Stimulated activated memory B cell treated with anti-CD40 and anti-IgM and Interleukin-4, amounts not matched to agents 10 μg/mL and 1 μg/mL and 100 μg/mL, for 72 hours (primary cell): ENCODE measurements around the gene CEP72.
"Not testable (repeated sequence)": the region's sequence is repeated elsewhere in the genome, so short reads cannot be mapped to it uniquely, and the experiment has no call there.

ENCODE experiments used
- ATAC-seq: fragments of 150-1000 bp; cut with Tn5 transposase; 2 replicates; pipeline ENCODE4 v1.10.0; 2021
- H3K27ac Mint-ChIP-seq: one replicate; pipeline ENCODE4 v1.8.0; 2022; ENCODE audit warnings: mild to moderate bottlenecking, mixed read lengths
- H3K27me3 Mint-ChIP-seq: one replicate; pipeline ENCODE4 v1.8.0; 2022; ENCODE audit warnings: mixed read lengths
- H3K36me3 Mint-ChIP-seq: one replicate; pipeline ENCODE4 v1.8.0; 2022; ENCODE audit warnings: mixed read lengths
- H3K4me1 Mint-ChIP-seq: one replicate; pipeline ENCODE4 v1.8.0; 2022; ENCODE audit warnings: mixed read lengths
- H3K4me3 Mint-ChIP-seq: one replicate; pipeline ENCODE4 v1.8.0; 2022; ENCODE audit warnings: mild to moderate bottlenecking, moderate library complexity, mixed read lengths
- H3K9me3 Mint-ChIP-seq: one replicate; pipeline ENCODE4 v1.8.0; 2022; ENCODE audit warnings: mixed read lengths

CEP72 gene

DNA sequence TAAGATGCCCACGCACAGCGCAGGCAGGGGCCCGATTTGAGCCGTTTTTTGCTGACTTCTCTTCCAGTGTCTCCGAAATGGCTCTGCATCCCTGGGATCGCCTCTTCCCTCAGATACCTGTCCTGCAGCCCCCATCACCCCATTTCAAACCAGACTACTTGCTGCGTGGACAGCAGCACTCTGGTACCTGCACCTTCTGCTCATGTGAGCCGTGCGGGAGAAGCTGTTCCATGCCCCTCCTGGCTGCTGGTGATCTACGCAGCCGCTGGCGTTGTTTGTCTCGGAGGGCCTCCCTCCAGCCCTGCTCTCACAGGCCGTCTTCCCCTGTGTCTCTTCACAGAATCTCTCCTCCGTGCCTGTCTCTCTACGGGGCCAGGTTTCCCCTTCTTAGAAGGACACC is 13.4 kb downstream of the CEP72 start:
- no peak overlapping the region for H3K4me3 Mint-ChIP-seq
- no peaks in the 10 kb centered on the region for H3K9me3 Mint-ChIP-seq
- no peak for ATAC-seq
- H3K36me3 Mint-ChIP-seq, result peaks cover 71% of the 10 kb centered on the region
- no peak overlapping the region for H3K27ac Mint-ChIP-seq
- H3K4me1 Mint-ChIP-seq, result no peaks in the 10 kb centered on the region
- H3K27me3 Mint-ChIP-seq, result no peaks in the 10 kb centered on the region

DNA sequence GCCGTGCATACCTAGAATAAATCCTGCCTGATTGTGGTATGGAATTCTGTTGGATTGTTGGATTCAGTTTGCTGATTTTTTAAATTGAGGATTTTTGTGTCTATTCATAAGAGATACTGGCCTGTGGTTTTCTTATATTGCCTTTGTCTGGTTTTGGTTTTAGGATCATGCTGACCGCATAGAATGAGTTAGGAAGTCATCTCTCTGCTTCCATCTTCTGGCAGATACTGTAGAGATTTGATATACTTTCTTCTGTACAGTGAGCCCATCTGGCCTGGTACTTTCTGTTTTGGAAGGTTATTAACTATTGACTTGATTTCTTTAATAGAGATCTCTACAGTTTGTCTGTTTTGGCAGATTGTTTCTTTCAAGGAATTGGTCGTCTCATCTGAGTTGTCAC is 14.7 kb downstream of the CEP72 start:
- Mint-ChIP-seq H3K27ac (no peak overlapping the region), H3K36me3 (peaks cover 57% of the 10 kb centered on the region), H3K27me3 (no peaks in the 10 kb centered on the region), H3K4me1 (no peaks in the 10 kb centered on the region), H3K4me3 (no peak overlapping the region), H3K9me3 (no peaks in the 10 kb centered on the region)
- no peak for ATAC-seq

DNA sequence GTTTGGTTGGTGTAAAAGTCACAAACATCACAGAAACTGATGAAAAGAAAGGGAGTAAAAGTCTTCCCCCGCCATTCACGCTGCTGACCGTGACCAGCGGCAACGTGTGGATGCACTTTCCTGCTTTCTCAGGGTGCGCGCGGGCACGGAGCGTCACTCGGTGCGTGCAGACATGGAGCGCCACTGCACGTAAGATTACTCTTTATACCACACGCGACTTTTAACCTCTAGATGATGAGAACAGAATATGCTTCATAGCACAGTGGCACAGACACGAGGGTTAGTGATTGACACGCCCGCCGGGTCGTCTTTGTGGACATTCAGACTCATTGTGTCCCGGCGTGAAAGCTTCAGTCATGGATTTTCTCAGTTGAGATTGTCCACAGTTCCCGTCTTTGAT is 15.7 kb downstream of the CEP72 start:
- Mint-ChIP-seq H3K36me3 (peaks cover 51% of the 10 kb centered on the region), H3K27me3 (no peaks in the 10 kb centered on the region), H3K9me3 (no peaks in the 10 kb centered on the region), H3K4me3 (no peak overlapping the region), H3K27ac (no peak overlapping the region), H3K4me1 (no peaks in the 10 kb centered on the region)
- ATAC-seq, result no peak

DNA sequence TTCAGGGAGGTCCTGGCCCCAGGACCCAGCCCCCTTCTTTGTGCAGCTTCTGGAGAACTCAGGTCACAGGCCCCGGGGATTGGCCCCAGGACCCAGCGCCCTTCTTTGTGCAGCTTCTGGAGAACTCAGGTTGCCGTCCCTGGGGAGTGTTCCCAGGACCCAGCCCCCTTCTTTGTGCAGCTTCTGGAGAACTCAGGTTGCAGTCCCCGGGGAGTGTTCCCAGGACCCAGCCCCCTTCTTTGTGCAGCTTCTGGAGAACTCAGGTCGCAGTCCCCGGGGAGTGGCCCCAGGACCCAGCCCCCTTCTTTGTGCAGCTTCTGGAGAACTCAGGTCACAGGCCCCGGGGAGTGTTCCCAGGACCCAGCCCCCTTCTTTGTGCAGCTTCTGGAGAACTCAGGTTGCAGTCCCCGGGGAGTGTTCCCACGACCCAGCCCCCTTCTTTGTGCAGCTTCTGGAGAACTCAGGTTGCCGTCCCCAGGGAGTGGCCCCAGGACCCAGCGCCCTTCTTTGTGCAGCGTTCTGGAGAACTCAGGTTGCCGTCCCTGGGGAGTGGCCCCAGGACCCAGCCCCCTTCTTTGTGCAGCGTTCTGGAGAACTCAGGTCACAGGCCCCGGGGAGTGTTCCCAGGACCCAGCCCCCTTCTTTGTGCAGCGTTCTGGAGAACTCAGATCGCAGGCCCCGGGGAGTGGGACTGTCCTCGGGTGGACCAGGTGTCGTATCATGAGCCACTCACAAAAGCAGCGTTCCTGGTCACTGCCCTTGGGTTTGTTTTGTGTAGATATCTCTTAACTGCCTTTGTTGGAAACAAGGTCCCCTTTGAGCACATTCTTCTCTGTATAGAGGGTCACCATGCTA is 16.4 kb downstream of the CEP72 start:
- H3K36me3 Mint-ChIP-seq, result peaks cover 53% of the 10 kb centered on the region
- H3K27ac Mint-ChIP-seq, H3K4me1 Mint-ChIP-seq, H3K27me3 Mint-ChIP-seq, ATAC-seq, H3K4me3 Mint-ChIP-seq, H3K9me3 Mint-ChIP-seq: not testable (repeated sequence)

DNA sequence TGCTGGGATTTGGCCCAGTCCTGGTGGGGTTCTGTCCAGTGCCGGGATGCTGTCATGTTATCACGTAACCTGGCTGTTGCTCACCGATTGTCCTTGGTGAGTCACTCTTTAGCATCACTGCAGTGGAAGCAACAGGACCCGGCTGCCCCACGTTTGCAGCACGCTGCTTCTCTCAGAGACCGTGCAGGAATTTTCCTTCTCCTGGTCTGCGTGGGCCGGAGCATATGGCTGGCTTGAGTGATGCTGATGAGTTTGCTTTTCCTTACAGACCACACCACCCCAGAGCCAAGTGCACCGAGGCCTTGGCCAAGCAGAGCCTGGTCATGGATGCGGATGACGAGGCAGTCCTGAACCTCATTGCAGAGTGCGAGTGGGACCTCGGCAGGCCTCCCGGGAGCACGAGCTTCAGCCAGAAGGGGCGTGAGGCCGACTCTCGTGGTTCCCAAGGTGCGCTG is 21.4 kb downstream of the CEP72 start:
- Mint-ChIP-seq H3K36me3 (peaks cover 55% of the 10 kb centered on the region), H3K27me3 (no peaks in the 10 kb centered on the region), H3K27ac (no peak overlapping the region), H3K4me1 (no peaks in the 10 kb centered on the region), H3K9me3 (peaks cover 10% of the 10 kb centered on the region), H3K4me3 (no peak overlapping the region)
- no peak for ATAC-seq

DNA sequence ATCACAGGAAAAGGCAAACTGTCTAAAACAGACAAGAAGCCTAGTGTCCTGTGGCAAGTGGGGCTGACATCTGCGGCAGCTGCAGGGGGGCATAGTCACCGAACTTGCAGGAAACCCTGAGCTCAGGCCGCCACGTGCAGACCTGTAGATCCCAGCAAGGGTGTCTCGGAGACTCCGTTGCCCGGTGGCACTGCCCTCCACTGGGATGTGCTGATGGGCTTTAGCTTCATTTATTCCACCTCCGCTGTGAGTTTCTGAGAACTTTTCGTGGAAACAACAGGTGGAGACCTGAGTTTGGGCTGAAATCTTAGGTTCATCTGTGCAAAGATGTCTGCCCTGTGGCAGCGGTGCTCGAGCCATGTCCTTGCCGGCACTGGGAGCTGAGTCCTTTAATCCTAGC is 22.1 kb downstream of the CEP72 start:
- Mint-ChIP-seq H3K36me3 (peaks cover 54% of the 10 kb centered on the region), H3K4me3 (no peak overlapping the region), H3K27ac (no peak overlapping the region), H3K4me1 (no peaks in the 10 kb centered on the region), H3K27me3 (no peaks in the 10 kb centered on the region), H3K9me3 (peaks cover 10% of the 10 kb centered on the region)
- ATAC-seq, result no peak

DNA sequence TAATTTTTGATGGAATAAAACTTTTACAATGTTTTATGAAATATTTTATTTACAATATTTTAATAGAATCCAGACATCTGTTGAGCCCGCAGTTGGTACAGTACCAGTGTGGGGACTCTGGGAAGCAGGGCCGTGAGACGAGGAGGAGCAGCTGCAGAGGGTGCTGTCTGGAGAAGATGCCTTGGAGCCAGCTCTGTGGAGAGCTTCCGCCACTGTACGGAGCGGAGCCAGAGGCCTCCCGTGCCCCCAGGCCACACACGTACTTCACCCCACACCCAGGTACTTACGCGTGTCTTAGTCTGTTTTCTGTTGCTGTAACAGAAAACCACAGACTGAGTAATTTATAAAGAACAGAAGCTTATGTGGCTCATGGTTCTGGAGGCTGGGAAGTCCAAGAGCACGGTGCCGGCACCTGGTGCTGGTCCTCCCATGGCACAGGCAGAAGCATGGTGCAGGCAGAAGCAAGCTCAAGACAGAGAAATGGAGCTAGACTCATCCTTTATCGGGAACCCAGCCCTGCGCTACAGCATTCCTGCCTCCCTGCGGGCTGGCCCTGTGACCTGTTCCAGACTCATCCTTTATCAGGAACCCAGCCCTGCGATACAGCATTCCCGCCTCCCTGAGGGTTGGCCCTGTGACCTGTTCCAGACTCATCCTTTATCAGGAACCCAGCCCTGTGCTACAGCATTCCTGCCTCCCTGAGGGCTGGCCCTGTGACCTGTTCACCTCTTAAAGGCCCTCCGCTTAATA is 23.3 kb downstream of the CEP72 start:
- ATAC-seq, result no peak
- peaks cover 67% of the 10 kb centered on the region for H3K36me3 Mint-ChIP-seq
- no peak overlapping the region for H3K27ac Mint-ChIP-seq
- no peaks in the 10 kb centered on the region for H3K4me1 Mint-ChIP-seq
- peaks cover 10% of the 10 kb centered on the region for H3K9me3 Mint-ChIP-seq
- H3K27me3 Mint-ChIP-seq, result no peaks in the 10 kb centered on the region
- no peak overlapping the region for H3K4me3 Mint-ChIP-seq

DNA sequence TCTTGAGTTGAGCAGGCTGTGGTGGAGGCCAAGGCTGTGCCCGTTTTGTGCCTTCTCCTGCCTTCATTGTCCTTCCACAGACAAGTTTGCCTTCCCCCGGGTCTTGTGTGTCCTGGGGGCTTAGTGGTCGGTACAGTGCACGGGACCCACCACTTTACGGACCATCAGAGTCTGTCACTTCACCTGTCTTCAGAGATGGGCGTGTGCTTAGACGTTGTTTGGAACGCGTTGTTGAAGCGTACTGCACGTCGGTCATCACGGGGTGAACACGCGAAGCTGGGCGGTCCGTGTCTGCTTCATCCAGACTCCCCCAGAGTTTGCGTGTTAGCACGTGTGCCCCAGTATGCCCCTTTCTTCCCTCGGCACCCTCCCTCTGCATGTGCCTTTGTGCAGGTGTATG is 24.8 kb downstream of the CEP72 start:
- H3K36me3 Mint-ChIP-seq, result peaks cover 81% of the 10 kb centered on the region
- H3K9me3 Mint-ChIP-seq, result peaks cover 10% of the 10 kb centered on the region
- no peaks in the 10 kb centered on the region for H3K4me1 Mint-ChIP-seq
- ATAC-seq, result no peak
- no peak overlapping the region for H3K4me3 Mint-ChIP-seq
- no peak overlapping the region for H3K27ac Mint-ChIP-seq
- no peaks in the 10 kb centered on the region for H3K27me3 Mint-ChIP-seq

DNA sequence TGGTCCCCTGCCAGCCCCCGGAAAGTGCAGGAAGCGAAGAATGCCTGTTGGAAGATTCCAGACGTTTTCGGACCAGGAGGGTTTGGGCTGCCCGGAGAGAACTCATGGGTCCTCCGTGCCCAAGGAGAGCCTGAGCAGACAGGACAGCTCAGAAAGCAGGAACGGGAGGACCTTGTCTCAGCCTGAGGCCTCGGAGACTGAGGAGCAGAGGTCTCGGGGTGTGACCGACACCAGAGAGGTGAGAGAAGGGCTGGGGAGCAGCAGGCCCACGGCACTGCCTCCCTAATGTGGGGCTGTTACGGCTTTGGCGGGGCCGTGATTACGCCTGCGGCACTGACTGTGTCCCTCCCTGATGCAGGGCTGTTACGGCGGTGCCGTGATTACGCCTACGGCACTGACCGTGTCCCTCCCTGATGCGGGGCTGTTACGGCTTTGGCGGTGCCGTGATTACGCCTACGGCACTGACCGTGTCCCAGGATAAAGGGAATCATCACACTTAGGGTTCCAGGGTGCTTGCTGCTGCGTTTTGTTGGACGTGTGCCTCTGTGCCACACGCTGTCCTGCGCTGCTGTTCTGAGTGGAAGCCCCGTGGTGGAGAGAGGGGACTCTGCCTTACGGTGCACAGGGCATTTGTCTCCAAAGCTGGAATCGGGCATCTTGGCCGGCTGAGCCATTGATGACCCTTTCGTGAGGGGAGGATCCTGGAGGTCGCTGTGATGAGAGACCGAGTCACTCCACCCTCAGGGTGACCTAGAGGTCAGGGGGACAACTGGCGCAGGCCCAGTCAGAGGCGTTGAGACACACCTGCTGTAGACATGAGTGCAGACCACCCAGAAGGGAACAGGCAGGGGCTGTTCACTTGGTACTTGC is 25.7 kb downstream of the CEP72 start:
- H3K4me1 Mint-ChIP-seq, result no peaks in the 10 kb centered on the region
- peaks cover 89% of the 10 kb centered on the region for H3K36me3 Mint-ChIP-seq
- H3K9me3 Mint-ChIP-seq, result peaks cover 10% of the 10 kb centered on the region
- H3K27ac Mint-ChIP-seq, result no peak overlapping the region
- no peak for ATAC-seq
- H3K4me3 Mint-ChIP-seq, result no peak overlapping the region
- H3K27me3 Mint-ChIP-seq, result no peaks in the 10 kb centered on the region

DNA sequence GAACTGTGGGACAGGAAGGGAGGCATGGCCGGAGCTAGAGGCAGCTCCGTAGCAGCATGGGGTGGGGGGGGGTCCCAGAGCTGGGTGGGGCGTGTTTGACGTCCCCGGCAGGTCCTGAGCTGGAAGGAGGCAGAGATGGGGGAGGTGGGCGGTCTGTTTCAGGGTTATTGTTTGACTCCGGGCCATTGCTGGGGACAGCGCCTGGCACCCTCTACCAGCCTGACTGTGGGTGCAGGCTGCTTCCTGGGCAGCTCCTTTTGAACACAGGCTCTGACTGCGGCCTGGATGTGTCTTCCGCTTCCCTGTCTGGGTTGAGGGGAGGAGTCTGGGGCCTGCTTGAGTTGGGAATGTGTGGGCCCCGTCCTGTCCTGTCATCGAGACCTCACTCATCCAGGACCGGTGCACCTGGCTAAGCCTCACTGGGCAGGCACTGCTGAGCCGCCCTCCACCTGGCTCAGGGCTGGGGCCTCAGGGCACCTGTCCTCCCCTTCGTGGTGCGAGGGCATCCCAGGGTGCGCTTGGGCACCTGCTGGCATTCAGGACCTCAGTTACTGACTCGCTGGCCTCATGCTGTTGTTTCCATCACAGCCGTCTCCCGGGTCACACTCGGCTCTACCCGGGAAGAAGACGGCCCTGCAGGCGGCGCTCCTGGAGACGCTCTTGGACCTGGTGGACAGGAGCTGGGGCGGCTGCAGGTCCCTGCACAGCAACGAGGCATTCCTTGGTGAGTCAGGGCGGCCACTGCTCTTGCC is 26.5 kb downstream of the CEP72 start:
- peaks cover 95% of the 10 kb centered on the region for H3K36me3 Mint-ChIP-seq
- ATAC-seq, result no peak
- peaks cover 10% of the 10 kb centered on the region for H3K9me3 Mint-ChIP-seq
- no peaks in the 10 kb centered on the region for H3K27me3 Mint-ChIP-seq
- peaks cover 8% of the 10 kb centered on the region for H3K4me1 Mint-ChIP-seq
- H3K4me3 Mint-ChIP-seq, result no peak overlapping the region
- H3K27ac Mint-ChIP-seq, result no peak overlapping the region

DNA sequence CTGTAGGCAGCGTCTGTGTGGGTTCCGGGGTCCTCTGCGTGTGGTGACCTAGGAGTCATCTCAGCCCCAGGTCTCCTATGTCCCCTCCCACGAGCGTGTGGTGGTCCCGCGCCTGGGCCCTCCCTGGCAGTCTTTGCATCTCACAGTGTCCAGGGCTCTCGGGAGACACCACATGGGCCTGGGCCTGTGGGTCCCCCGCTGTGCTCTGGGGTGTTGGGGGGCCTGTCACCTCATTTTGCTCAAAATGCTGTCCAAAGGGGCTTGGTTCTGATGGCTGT is 27.1 kb downstream of the CEP72 start:
- Mint-ChIP-seq H3K4me1 (peaks cover 14% of the 10 kb centered on the region), H3K27me3 (no peaks in the 10 kb centered on the region), H3K4me3 (no peak overlapping the region), H3K9me3 (peaks cover 10% of the 10 kb centered on the region), H3K27ac (no peak overlapping the region), H3K36me3 (peaks cover 94% of the 10 kb centered on the region)
- ATAC-seq, result no peak

DNA sequence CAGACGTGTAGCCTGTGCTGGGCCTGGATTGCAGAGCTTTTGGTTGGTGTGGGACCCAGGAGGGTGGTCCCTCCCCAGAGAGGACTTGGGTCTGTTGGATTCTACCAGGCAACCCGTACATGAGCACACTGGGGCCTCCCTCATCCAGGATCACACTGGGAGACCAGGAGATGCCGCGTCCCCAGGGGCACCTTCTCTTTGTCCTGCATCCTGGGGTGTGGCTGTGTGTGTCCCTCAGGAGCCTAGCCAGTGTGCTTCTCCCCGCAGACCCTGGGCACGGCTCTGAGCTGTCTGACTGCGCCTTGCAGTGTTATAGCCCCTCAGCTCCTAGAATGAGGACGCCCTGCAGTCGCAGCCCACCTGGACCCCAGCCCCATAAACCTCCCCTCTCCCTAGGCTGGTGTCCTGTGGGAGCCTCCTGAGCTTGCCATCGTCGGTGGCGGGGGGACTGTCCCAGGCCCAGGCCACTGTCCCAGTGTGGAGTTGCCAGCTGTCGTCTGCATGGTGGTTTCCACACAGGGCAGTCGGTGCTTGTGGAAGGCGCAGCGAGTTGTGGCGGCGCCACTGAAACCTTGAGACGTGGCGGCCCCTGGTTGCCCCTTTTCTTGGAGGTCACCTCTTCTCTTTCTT is 27.6 kb downstream of the CEP72 start:
- no peak for ATAC-seq
- H3K4me3 Mint-ChIP-seq, result no peak overlapping the region
- H3K4me1 Mint-ChIP-seq, result peaks cover 19% of the 10 kb centered on the region
- H3K36me3 Mint-ChIP-seq, result peaks cover 94% of the 10 kb centered on the region
- H3K27me3 Mint-ChIP-seq, result no peaks in the 10 kb centered on the region
- peaks cover 10% of the 10 kb centered on the region for H3K9me3 Mint-ChIP-seq
- no peak overlapping the region for H3K27ac Mint-ChIP-seq

DNA sequence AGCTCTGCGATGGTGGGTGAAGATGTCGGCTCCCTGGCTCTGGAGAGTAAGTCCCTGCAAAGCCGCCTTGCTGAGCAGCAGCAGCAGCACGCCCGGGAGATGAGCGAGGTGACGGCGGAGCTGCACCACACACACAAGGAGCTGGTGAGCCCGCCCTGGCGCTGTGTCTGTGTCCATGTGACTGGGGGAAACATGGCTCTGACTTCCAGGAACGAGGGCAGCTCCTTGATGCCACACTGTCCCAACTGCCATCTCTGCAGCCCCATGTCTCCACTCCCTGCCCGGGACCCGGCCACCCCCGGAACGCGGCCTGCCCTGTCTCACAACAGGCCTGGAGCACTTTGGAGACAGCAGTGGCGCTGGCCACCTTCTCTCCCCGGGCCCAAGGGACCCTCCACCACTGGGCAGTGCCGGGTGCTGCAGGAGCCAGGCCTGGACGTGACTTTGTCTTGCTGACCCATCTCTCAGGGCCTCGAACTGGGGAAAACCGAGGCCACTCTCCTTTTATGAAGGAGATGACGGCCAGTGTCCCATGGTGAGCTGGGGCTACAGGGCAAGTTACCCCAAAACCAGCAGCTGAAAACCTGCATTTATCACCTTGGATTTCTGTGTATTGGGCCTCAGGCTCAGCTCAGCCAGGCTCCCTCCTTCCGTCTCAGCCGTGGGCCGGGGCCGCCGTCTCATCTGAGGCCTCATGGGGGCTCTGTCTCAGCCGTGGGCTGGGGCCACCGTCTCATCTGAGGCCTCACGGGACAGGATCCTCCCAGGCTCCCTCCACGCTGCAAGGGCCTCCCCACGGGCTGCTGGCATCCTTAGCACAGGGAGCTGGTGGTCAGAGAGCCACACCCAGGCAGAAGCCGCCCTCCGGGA is 28.6 kb downstream of the CEP72 start:
- no peak overlapping the region for H3K4me3 Mint-ChIP-seq
- H3K9me3 Mint-ChIP-seq, result peaks cover 5% of the 10 kb centered on the region
- no peak overlapping the region for H3K27ac Mint-ChIP-seq
- peaks cover 21% of the 10 kb centered on the region for H3K4me1 Mint-ChIP-seq
- no peak for ATAC-seq
- no peaks in the 10 kb centered on the region for H3K27me3 Mint-ChIP-seq
- H3K36me3 Mint-ChIP-seq, result peaks cover 87% of the 10 kb centered on the region

DNA sequence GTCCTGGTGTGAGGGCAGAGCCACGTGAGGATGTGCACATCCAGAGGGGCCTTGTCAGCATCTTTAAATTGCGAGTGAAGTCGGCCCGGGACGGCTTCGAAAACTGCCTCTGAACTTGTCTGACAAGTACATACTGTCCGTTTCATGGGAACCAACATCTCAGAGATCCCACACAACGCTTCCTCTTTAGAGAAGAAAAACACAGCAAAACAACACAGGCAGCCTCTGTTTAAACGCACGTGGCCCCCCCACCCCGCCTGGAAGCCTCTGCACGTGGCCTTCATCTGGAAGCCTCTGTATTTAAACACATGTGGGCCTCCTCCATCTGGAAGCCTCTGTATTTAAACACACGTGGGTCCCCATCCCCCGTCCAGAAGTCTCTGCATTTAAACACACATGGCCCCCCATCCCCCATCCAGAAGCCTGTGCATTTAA is 29.2 kb downstream of the CEP72 start:
- Mint-ChIP-seq H3K27me3 (no peaks in the 10 kb centered on the region), H3K36me3 (peaks cover 81% of the 10 kb centered on the region), H3K4me3 (no peak overlapping the region)

More for the DNA sequence above, 29.2 kb downstream of the CEP72 start:
- Mint-ChIP-seq H3K9me3 (no peaks in the 10 kb centered on the region), H3K27ac (no peak overlapping the region), H3K4me1 (peaks cover 26% of the 10 kb centered on the region)
- no peak for ATAC-seq
